T-cell (primary cell): Measurements from ENCODE around the gene ERVW-1. TPM values are rescaled to one million over a fixed set of nuclear protein-coding genes. Genes with fewer than 3 reads are reported as not detected.

Experiments
- ATAC-seq, 4 experiments: fragments of 200-7000 bp in 3 of 4; fragments of 150-1000 bp in 1 of 4; cut with Tn5 transposase; replicated peaks in 1 of 4; 1 replicate in 3 of 4; 2 replicates in 1 of 4; pipeline ENCODE4 v1.10.0; 2021; ENCODE audit warnings: moderate library complexity in 3 of 4, mild to moderate bottlenecking in 2 of 4, moderate number of reproducible peaks in 1 of 4
- CTCF ChIA-PET, 2 donors: fragments of 300-600 bp; sonication (Branson Sonifier 250); formaldehyde crosslinking; loops; one replicate each; lab custom pipeline; 2022; ENCODE audit warnings: antibody characterized with exemption in 2 of 2; lab: Charles Lee
- POLR2A ChIA-PET, 2 donors: fragments of 300-600 bp; sonication (Branson Sonifier 250); formaldehyde crosslinking; loops; one replicate each; lab custom pipeline; 2022; ENCODE audit warnings: antibody characterized with exemption in 2 of 2; lab: Charles Lee
- DNase-seq, 35 experiments: peaks; one replicate each; pipeline versions ENCODE4 v3.0.0 to v3.0.0-alpha.2; 2013 to 2023
- H3K27ac ChIP-seq: one replicate; pipeline ENCODE4 v1.5.1; 2013; ENCODE audit warnings: low read length
- H3K27me3 ChIP-seq, 2 experiments: replicated peaks in 1 of 2; 1 replicate in 1 of 2; 2 replicates in 1 of 2; pipeline versions ENCODE4 v1.6.1 to v1.7.0; 2013; ENCODE audit warnings: low read length in 1 of 2, mixed read lengths in 1 of 2; ENCODE audit not compliant: control insufficient read depth in 2 of 2, insufficient read depth in 2 of 2; ENCODE audit errors: extremely low read depth in 1 of 2
- H3K36me3 ChIP-seq, 2 donors: 1 replicate in 1 of 2; 2 replicates in 1 of 2; pipeline versions ENCODE4 v1.6.1 to v1.7.0; 2013; ENCODE audit warnings: low read length in 1 of 2; ENCODE audit not compliant: control insufficient read depth in 2 of 2, insufficient read depth in 1 of 2; ENCODE audit errors: extremely low read depth in 1 of 2
- H3K4me1 ChIP-seq, 2 experiments: 1 replicate in 1 of 2; 2 replicates in 1 of 2; pipeline versions ENCODE4 v1.6.1 to v1.7.0; 2013; ENCODE audit warnings: low read length in 2 of 2, mixed read lengths in 1 of 2; ENCODE audit not compliant: insufficient read depth in 2 of 2, control insufficient read depth in 1 of 2; ENCODE audit errors: extremely low read depth in 1 of 2
- H3K4me3 ChIP-seq, 2 donors: 1 replicate in 1 of 2; 2 replicates in 1 of 2; pipeline versions ENCODE4 v1.5.1 to v1.7.0; 2013; ENCODE audit warnings: mild to moderate bottlenecking in 2 of 2, low read length in 1 of 2, moderate library complexity in 1 of 2; ENCODE audit not compliant: control insufficient read depth in 1 of 2; ENCODE audit errors: extremely low read depth in 1 of 2
- H3K9me3 ChIP-seq: 2 replicates; pipeline ENCODE4 v1.7.0; 2013
- H3K27ac Mint-ChIP-seq, 2 donors: one replicate each; pipeline ENCODE4 v1.8.0; 2020 to 2021; ENCODE audit warnings: mild to moderate bottlenecking in 2 of 2, mixed read lengths in 2 of 2
- H3K27me3 Mint-ChIP-seq, 2 donors: one replicate each; pipeline ENCODE4 v1.8.0; 2021 to 2022; ENCODE audit warnings: mixed read lengths in 2 of 2
- H3K36me3 Mint-ChIP-seq: one replicate; pipeline ENCODE4 v1.8.0; 2021; ENCODE audit warnings: mixed read lengths
- H3K4me1 Mint-ChIP-seq, 3 donors: one replicate each; pipeline ENCODE4 v1.8.0; 2020 to 2022; ENCODE audit warnings: mixed read lengths in 3 of 3, mild to moderate bottlenecking in 1 of 3
- H3K4me3 Mint-ChIP-seq, 3 donors: one replicate each; pipeline ENCODE4 v1.8.0; 2020 to 2022; ENCODE audit warnings: mild to moderate bottlenecking in 3 of 3, mixed read lengths in 3 of 3, moderate library complexity in 3 of 3
- H3K9me3 Mint-ChIP-seq, 3 donors: one replicate each; pipeline ENCODE4 v1.8.0; 2020 to 2022; ENCODE audit warnings: mixed read lengths in 3 of 3
- WGBS: methylation state at CpG from one replicate; pipeline ENCODE4 v1.1.5; 2013; ENCODE audit warnings: missing lambda C conversion rate; ENCODE audit not compliant: insufficient coverage; 5-methylcytosine and 5-hydroxymethylcytosine counted together
- total RNA-seq, 35 experiments: library from RNA in 6 of 35; stranded (reverse) in 6 of 35; fragments of 120-200 nt in 1 of 35; gene quantifications; one replicate each; pipeline versions ENCODE4 v1.2.1 to v1.2.4 and lab custom pipeline; 2013 to 2026

ERVW-1 gene
- total RNA-seq, 5 donors from 2014 or later (not counting 1 experiment from before 2014, with no cell fraction given), result 0.16 TPM; not detected in 4

DNA sequence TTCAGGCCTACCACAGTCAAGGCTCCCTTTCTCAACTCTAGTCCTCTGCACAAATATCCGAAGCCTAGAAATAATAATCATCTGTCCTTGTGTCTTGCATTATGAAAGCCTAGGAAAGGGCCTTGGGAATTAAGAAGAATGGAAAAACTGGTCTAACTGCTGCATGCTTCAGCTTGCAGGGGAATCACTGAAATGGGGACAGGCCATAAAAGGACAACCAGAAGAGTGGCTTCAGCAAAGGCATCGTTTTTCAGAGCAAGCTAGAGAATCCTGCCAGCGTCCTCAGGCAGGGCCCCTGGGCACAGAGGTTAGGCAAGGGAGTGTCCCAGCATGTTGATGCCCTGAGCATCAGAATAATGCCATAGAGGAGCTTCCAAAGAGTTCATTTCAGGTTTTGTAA lies 13.2 kb downstream of the ERVW-1 start:
- DNase-seq, result no peak

DNA sequence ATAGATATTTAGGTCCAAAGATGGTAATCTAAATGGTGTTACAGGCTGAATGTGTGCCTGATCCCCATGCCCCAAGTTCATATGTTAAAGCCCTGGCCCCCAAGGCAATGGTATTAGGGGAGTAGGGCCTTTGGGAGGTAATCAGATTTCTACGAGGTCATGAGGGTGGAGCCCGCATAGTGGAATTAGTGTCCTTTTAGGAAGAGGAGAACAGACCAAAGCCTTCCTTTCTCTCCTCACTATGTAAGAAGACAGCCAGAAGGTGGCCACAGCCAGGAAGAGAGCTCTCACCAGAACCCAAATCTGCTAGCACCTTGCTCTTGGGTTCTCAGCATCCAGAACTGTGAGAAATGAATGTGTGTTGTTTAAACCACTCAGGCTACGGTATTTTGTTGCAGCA lies 15.2 kb downstream of the ERVW-1 start:
- Mint-ChIP-seq H3K36me3 (peaks cover 15% of the 10 kb centered on the region), H3K27me3 (no peaks in the 10 kb centered on the region), H3K27ac (no peak overlapping the region), H3K4me1 (peaks cover 0 to 2% (median 0%) of the 10 kb centered on the region in 3 donors), H3K4me3 (no peak overlapping the region), H3K9me3 (no peaks in the 10 kb centered on the region)
- Histone ChIP-seq H3K27me3 (no peaks in the 10 kb centered on the region), H3K9me3 (no peaks in the 10 kb centered on the region), H3K4me3 (no peak overlapping the region), H3K36me3 (no peaks in the 10 kb centered on the region), H3K27ac (no peak overlapping the region), H3K4me1 (peaks cover 0 to 2% of the 10 kb centered on the region in 2 experiments)
- ATAC-seq (no peak), DNase-seq (no peak)
- POLR2A ChIA-PET, result no interaction called here
- CTCF ChIA-PET, result interaction anchor here in 1 of 2 donors (3.2 kb wide), 1 partner anchor 15 kb away, joined by 18 read pairs; the partner anchor contains the start of gene GATAD1
- whole genome bisulfite sequencing, result 83% methylated on average over 1 of the region's 3 CpGs

More for the DNA sequence above, 13.2 kb downstream of the ERVW-1 start:
- H3K36me3 Mint-ChIP-seq, result peaks cover 29% of the 10 kb centered on the region
- H3K4me1 ChIP-seq, result peaks cover 0 to 2% of the 10 kb centered on the region in 2 experiments
- H3K4me1 Mint-ChIP-seq, result peaks cover 0 to 2% (median 0%) of the 10 kb centered on the region in 3 donors
- H3K9me3 Mint-ChIP-seq, result peaks cover 0 to 5% (median 0%) of the 10 kb centered on the region in 3 donors
- ATAC-seq, result no peak
- no peaks in the 10 kb centered on the region for H3K27me3 ChIP-seq
- H3K27me3 Mint-ChIP-seq, result no peaks in the 10 kb centered on the region
- no peak overlapping the region for H3K27ac ChIP-seq
- no peaks in the 10 kb centered on the region for H3K9me3 ChIP-seq
- no peak overlapping the region for H3K4me3 Mint-ChIP-seq
- ChIA-PET CTCF (interaction anchor here in 1 of 2 donors (1.2 kb wide), 1 partner anchor 17 kb away, joined by 3 read pairs; no protein-coding TSS in a partner anchor), POLR2A (no interaction called here)
- H3K27ac Mint-ChIP-seq, result no peak overlapping the region
- no peaks in the 10 kb centered on the region for H3K36me3 ChIP-seq
- WGBS, result 67% methylated on average over 2 of the region's 3 CpGs
- no peak overlapping the region for H3K4me3 ChIP-seq

DNA sequence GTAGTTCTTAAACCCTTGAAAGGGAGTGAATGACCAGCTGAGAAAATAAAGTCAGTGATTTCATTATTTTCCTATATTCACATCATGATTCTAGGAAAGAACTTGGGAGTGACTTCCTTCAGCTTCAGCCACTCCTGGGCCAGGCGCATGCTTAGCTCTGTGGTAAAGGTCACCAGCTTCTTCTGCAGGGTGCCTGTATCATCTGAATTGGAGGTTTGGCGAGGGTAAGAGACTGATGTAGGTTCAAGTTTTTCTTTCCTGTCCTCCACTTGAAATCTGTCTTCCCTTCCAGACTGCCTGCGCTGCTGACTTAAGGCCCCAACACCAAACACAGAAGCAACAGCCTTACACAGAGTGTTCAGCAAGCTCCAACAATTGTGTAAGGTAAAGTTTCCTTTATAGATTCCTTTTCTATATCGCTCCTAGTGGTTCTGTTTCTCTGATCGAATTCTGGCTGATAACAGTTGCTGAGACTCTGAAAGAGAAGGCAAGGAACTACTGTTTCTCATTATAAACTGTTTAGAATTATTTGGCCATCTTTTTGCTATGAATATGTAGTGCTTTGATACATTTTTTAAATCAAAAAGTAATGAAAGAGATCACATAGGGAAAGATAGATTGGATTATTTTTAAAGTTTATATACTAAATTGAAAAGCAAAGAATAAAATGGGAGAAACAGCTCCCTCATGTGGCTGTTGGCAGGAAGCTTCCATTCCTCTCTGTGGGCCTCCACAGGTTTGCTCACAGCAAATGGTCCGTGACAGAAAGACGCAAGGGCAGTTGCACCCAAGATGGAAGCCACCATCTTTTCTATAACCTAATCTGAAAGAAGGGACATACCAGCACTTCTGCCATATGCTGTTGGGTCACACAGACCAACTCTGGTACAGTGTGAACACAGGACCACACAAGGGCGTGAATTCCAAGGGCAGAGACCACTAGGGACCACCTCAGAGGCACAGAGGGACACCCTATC lies 16.4 kb downstream of the ERVW-1 start:
- peaks cover 0 to 2% (median 0%) of the 10 kb centered on the region in 3 donors for H3K4me1 Mint-ChIP-seq
- DNase-seq, result peak in 16 of 35 experiments; percentile 1 to 51 (median 6)
- no peaks in the 10 kb centered on the region for H3K9me3 Mint-ChIP-seq

DNA sequence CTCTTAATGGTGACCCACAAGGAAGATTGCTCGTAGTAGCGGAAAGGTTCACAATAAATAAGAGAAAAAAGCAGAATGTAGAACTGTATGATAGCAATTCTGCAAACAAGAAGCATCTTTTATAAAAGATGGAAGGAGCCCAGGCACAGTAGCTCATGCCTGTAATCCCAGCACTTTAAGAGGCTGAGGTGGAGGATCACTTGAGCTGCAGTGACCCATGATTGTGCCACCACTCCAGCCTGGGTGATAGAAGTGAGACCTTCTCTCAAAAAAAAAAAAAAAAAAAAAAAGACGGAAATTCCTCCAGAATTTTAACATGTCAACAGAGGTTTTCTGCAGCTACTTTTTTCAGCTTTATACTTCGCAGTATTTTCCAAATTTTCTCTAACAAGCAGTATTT lies 17.2 kb downstream of the ERVW-1 start:
- Mint-ChIP-seq H3K36me3 (peaks cover 22% of the 10 kb centered on the region), H3K4me3 (no peak overlapping the region), H3K27ac (no peak overlapping the region), H3K4me1 (peaks cover 0 to 2% (median 0%) of the 10 kb centered on the region in 3 donors), H3K9me3 (no peaks in the 10 kb centered on the region), H3K27me3 (no peaks in the 10 kb centered on the region)
- ChIA-PET CTCF (interaction anchor here (0.5 to 3.2 kb wide), 9 partner anchors 10 to 808 kb away, joined by 3 to 18 read pairs (median 4); partner anchors contain the start of gene GATAD1 (in 2 of the 2)), POLR2A (interaction anchor here in 1 of 2 donors (0.6 kb wide), 1 partner anchor 32 kb away, joined by 5 read pairs; no protein-coding TSS in a partner anchor)
- Histone ChIP-seq H3K4me1 (peaks cover 0 to 2% of the 10 kb centered on the region in 2 experiments), H3K9me3 (no peaks in the 10 kb centered on the region), H3K27me3 (no peaks in the 10 kb centered on the region), H3K4me3 (no peak overlapping the region), H3K27ac (no peak overlapping the region), H3K36me3 (peaks cover 0 to 12% of the 10 kb centered on the region in 2 donors)
- ATAC-seq, result no peak
- DNase-seq, result no peak
- 75% methylated on average over 1 of the region's 4 CpGs for WGBS

More for the DNA sequence above, 16.4 kb downstream of the ERVW-1 start:
- H3K4me3 Mint-ChIP-seq, result no peak overlapping the region
- Histone ChIP-seq H3K4me1 (peaks cover 0 to 2% of the 10 kb centered on the region in 2 experiments), H3K27me3 (no peaks in the 10 kb centered on the region), H3K9me3 (no peaks in the 10 kb centered on the region), H3K27ac (no peak overlapping the region), H3K36me3 (peaks cover 0 to 5% of the 10 kb centered on the region in 2 donors), H3K4me3 (no peak overlapping the region)
- ChIA-PET CTCF (interaction anchor here (0.5 to 3.2 kb wide), 13 partner anchors 11 to 1192 kb away, joined by 3 to 18 read pairs (median 4); partner anchors contain the start of gene GATAD1 (in 2 of the 2)), POLR2A (interaction anchor here (0.7 to 0.8 kb wide), 2 partner anchors 32 to 67 kb away, joined by 3 to 4 read pairs; partner anchors contain the start of genes PEX1 (in 1 of the 2) and RBM48 (in 1 of the 2))
- peak; percentile 48 to 70 (median 60) for ATAC-seq
- no peak overlapping the region for H3K27ac Mint-ChIP-seq
- H3K27me3 Mint-ChIP-seq, result no peaks in the 10 kb centered on the region
- H3K36me3 Mint-ChIP-seq, result peaks cover 16% of the 10 kb centered on the region
- 57% methylated on average over 2 of the region's 8 CpGs for WGBS

DNA sequence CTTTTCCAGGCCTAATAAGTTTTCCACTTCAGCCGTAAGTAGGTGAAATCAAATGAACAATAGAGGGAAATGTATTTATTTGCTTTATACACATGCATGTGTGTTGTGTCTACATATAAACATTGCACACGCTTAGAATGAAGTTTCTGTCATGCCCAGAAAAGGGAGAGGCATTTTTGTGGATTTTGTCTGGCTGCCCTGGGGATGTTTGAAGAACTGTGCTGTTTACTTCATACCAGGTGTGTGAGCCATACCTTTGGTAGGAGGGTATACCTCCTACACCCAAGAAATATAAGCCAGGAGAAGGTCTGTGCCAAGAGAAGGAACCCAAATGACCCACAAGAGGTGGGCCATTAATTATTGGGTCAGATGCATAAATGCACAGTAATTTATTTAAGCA lies 17.6 kb downstream of the ERVW-1 start:
- no peaks in the 10 kb centered on the region for H3K27me3 ChIP-seq
- no peak overlapping the region for H3K27ac ChIP-seq
- Mint-ChIP-seq H3K27me3 (no peaks in the 10 kb centered on the region), H3K4me3 (no peak overlapping the region), H3K27ac (no peak overlapping the region), H3K9me3 (no peaks in the 10 kb centered on the region), H3K36me3 (peaks cover 22% of the 10 kb centered on the region), H3K4me1 (peaks cover 0 to 2% (median 0%) of the 10 kb centered on the region in 3 donors)
- peaks cover 0 to 2% of the 10 kb centered on the region in 2 experiments for H3K4me1 ChIP-seq
- ChIA-PET CTCF (interaction anchor here (0.7 to 3.2 kb wide), 4 partner anchors 13 to 808 kb away, joined by 3 to 18 read pairs (median 4); partner anchors contain the start of gene GATAD1 (in 1 of the 2)), POLR2A (interaction anchor here in 1 of 2 donors (0.6 kb wide), 2 partner anchors 31 to 130 kb away, joined by 5 to 7 read pairs; partner anchors contain the start of gene FAM133B)
- no peak overlapping the region for H3K4me3 ChIP-seq
- WGBS, result no CpG with 5 or more reads among the region's 2 CpGs
- ATAC-seq, result no peak
- peaks cover 0 to 16% of the 10 kb centered on the region in 2 donors for H3K36me3 ChIP-seq
- DNase-seq, result no peak
- no peaks in the 10 kb centered on the region for H3K9me3 ChIP-seq

DNA sequence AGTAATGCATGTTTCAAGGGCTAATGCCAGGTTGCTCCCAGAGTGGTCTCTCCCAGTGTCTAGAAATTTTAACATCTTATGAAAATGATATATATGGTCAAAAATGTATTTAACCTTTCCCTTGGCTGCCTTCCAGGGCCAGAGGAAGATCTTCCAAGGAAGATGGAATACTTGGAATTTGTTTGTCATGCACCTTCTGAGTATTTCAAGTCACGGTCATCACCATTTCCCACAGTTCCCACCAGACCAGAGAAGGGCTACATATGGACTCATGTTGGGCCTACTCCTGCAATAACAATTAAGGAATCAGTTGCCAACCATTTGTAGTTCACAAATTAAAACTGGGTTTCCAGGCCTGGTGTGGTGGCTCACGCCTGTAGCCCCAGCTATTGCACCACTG lies 21.5 kb downstream of the ERVW-1 start:
- no peaks in the 10 kb centered on the region for H3K9me3 Mint-ChIP-seq
- Histone ChIP-seq H3K36me3 (peaks cover 4 to 39% of the 10 kb centered on the region in 2 donors), H3K27ac (no peak overlapping the region), H3K4me3 (no peak overlapping the region), H3K4me1 (no peaks in the 10 kb centered on the region), H3K27me3 (no peaks in the 10 kb centered on the region), H3K9me3 (no peaks in the 10 kb centered on the region)
- peaks cover 25% of the 10 kb centered on the region for H3K36me3 Mint-ChIP-seq
- no CpG with 5 or more reads among the region's 2 CpGs for WGBS
- ChIA-PET CTCF (interaction anchor here (0.7 to 1.5 kb wide), 2 partner anchors 8 to 624 kb away, joined by 8 to 10 read pairs; no protein-coding TSS in a partner anchor), POLR2A (interaction anchor here in 1 of 2 donors (0.6 kb wide), 1 partner anchor 42 kb away, joined by 10 read pairs; no protein-coding TSS in a partner anchor)
- H3K4me3 Mint-ChIP-seq, result no peak overlapping the region
- DNase-seq, result no peak
- H3K27me3 Mint-ChIP-seq, result no peaks in the 10 kb centered on the region
- no peak overlapping the region for H3K27ac Mint-ChIP-seq
- H3K4me1 Mint-ChIP-seq, result no peaks in the 10 kb centered on the region
- no peak for ATAC-seq
